Transverse colon (tissue), 4 donors: ENCODE data around the gene COPA. TPM values are rescaled to one million over a fixed set of nuclear protein-coding genes. Genes with fewer than 3 reads are reported as not detected.
A peak's percentile ranks its signal among the peaks of the same experiment; 100 is the strongest.
"Not testable (repeated sequence)": the region's sequence is repeated elsewhere in the genome, so short reads cannot be mapped to it uniquely, and the experiment has no call there.

ENCODE experiments used
- DNase-seq: peaks from one replicate; pipeline ENCODE4 v3.0.0-alpha.2; 2019
- H3K27ac ChIP-seq, 4 donors: fragments of 200-600 bp; sonication (generic); 2 replicates each; pipeline ENCODE4 v1.5.1; 2016 to 2018; ENCODE audit warnings: inconsistent platforms in 4 of 4
- H3K27me3 ChIP-seq: fragments of 200-600 bp; sonication (generic); 2 replicates; pipeline ENCODE4 v1.5.1; 2017; ENCODE audit warnings: inconsistent platforms
- H3K36me3 ChIP-seq, 4 donors: fragments of 200-600 bp; sonication (generic); 2 replicates each; pipeline ENCODE4 v1.5.1; 2017 to 2019; ENCODE audit warnings: inconsistent platforms in 4 of 4
- H3K4me1 ChIP-seq, 4 donors: fragments of 200-600 bp; sonication (generic); 2 replicates each; pipeline ENCODE4 v1.5.1; 2017 to 2020; ENCODE audit warnings: inconsistent platforms in 4 of 4
- H3K4me3 ChIP-seq, 4 donors: fragments of 200-600 bp; sonication (generic); 1 replicate in 1 of 4; 2 replicates in 3 of 4; pipeline versions ENCODE4 v1.5.1 to v1.6.1; 2017 to 2019; ENCODE audit warnings: inconsistent platforms in 4 of 4
- H3K9me3 ChIP-seq, 2 donors: fragments of 200-600 bp; sonication (generic); 2 replicates each; pipeline ENCODE4 v1.5.1; 2017 to 2019; ENCODE audit warnings: inconsistent platforms in 2 of 2
- CTCF ChIP-seq, 5 experiments: fragments of 200-600 bp in 3 of 5; fragments of 450-650 bp in 2 of 5; sonication (generic) in 3 of 5; IDR thresholded peaks; 1 replicate in 2 of 5; 2 replicates in 3 of 5; pipeline ENCODE4 v1.5.1; 2016 to 2017; ENCODE audit warnings: antibody characterized with exemption in 5 of 5, inconsistent platforms in 3 of 5, mild to moderate bottlenecking in 2 of 5, moderate library complexity in 1 of 5
- EP300 ChIP-seq: sonication (generic); formaldehyde crosslinking; IDR thresholded peaks from one replicate; pipeline ENCODE4 v1.6.1; 2017; ENCODE audit warnings: antibody characterized with exemption, low read depth
- POLR2A ChIP-seq: fragments of 450-650 bp; IDR thresholded peaks from one replicate; pipeline ENCODE4 v1.6.1; 2016; ENCODE audit warnings: antibody characterized with exemption, mild to moderate bottlenecking, moderate library complexity
- POLR2AphosphoS5 ChIP-seq, 3 donors: sonication (generic); formaldehyde crosslinking; IDR thresholded peaks; one replicate each; pipeline ENCODE4 v1.6.1; 2016; ENCODE audit warnings: antibody characterized with exemption in 3 of 3
- WGBS, 2 donors: methylation state at CpG; one replicate each; pipeline ENCODE4 v1.1.5; 2018; ENCODE audit warnings: low coverage in 1 of 2; 5-methylcytosine and 5-hydroxymethylcytosine counted together
- in situ Hi-C, 4 donors: fragments of 200-750 bp; cut with MboI; loops; one replicate each; pipeline versions ENCODE4 v1.15.0 to v1.15.1; 2017; ENCODE audit warnings: low sequenced_read_pairs in 3 of 4, low pct_ligation_motif_present in 1 of 4, low pct_unique_long_range_greater_than_20kb in 1 of 4
- intact Hi-C: fragments of 100-400 bp; cut with DNase I; formaldehyde crosslinking; loops from one replicate; pipeline ENCODE4 v1.15.1; 2023; ENCODE audit warnings: low total_unique reads
- total RNA-seq, 4 donors: library from RNA; depleted of rRNA; stranded (reverse); fragments of >200 nt; gene quantifications; one replicate each; pipeline ENCODE4 v1.1.0, GENCODE V29; 2016

The COPA gene
- total RNA-seq = 100 to 1,000 TPM in 3 of 4 donors, 10 to 100 TPM in 1; 98.7 to 152 (median 119) TPM

- WGBS, 2 donors = 0 to 1% methylated on average over 23 to 58 of the region's 58 CpGs
- intact Hi-C loops = no loop called here
- no peaks in the 10 kb centered on the region for H3K27me3 ChIP-seq
- in situ Hi-C loops = no loop called here
- H3K4me1 ChIP-seq = peaks cover 7 to 33% (median 20%) of the 10 kb centered on the region in 4 donors
- no peaks in the 10 kb centered on the region for H3K9me3 ChIP-seq
- peak within 1 kb of the TSS; percentile 73 to 97 (median 84) for H3K4me3 ChIP-seq
- H3K27ac ChIP-seq = peak within 1 kb of the TSS; percentile 87 to 97 (median 94)
- peaks cover 0 to 16% (median 7%) of the 10 kb centered on the region in 4 donors for H3K36me3 ChIP-seq
- TF ChIP-seq POLR2A = peak; percentile 95
- peak; percentile 91 to 97 (median 96) for TF ChIP-seq POLR2AphosphoS5 (IDR thresholded peaks at IDR 0.05)
- TF ChIP-seq CTCF (IDR thresholded peaks at IDR 0.05) = peak in 1 of 5 experiments; percentile 5
- no peak for TF ChIP-seq EP300
- DNase-seq = peak; percentile 95
Observed at GRCh38 chr1:160342953-160343869, at the start of gene COPA, which contains the start of gene NCSTN. Gene COPA, minus strand, starts transcription at chr1:160343250. Its CDS starts 80 bp downstream, at chr1:160343170. Gene NCSTN, plus strand, starts transcription at chr1:160343383. Its CDS starts 14 bp downstream, at chr1:160343397.

- intact Hi-C loops, H3K27me3 ChIP-seq, H3K27ac ChIP-seq, H3K4me3 ChIP-seq, H3K36me3 ChIP-seq, DNase-seq, H3K9me3 ChIP-seq, H3K4me1 ChIP-seq, in situ Hi-C loops: not testable (repeated sequence)
- 75 to 77% methylated on average over 4 of the region's 4 CpGs for WGBS, 2 donors
Observed at GRCh38 chr1:160388406-160388805, 45.4 kb upstream of the COPA start.

GRCh38 chr1:160384812-160385211 is 41.8 kb upstream of the COPA start:
- H3K9me3 ChIP-seq, H3K4me3 ChIP-seq, H3K27ac ChIP-seq, intact Hi-C loops, H3K4me1 ChIP-seq, H3K36me3 ChIP-seq, DNase-seq, in situ Hi-C loops, H3K27me3 ChIP-seq: not testable (repeated sequence)
- 93 to 100% methylated on average over 1 to 2 of the region's 2 CpGs for WGBS, 2 donors

- Histone ChIP-seq H3K36me3 (no peaks in the 10 kb centered on the region), H3K4me1 (peaks cover 0 to 8% (median 5%) of the 10 kb centered on the region in 4 donors), H3K27me3 (no peaks in the 10 kb centered on the region), H3K4me3 (no peak overlapping the region), H3K27ac (no peak overlapping the region), H3K9me3 (no peaks in the 10 kb centered on the region)
- DNase-seq = no peak
- TF ChIP-seq EP300 (no peak), POLR2AphosphoS5 (IDR thresholded peaks at IDR 0.05) (no peak), POLR2A (no peak), CTCF (IDR thresholded peaks at IDR 0.05) (no peak)
- 67 to 68% methylated on average over 2 to 7 of the region's 7 CpGs for WGBS, 2 donors
- in situ Hi-C loops (no loop called here), intact Hi-C loops (no loop called here)
Observed at GRCh38 chr1:160377585-160378206, 34.6 kb upstream of the COPA start.

GRCh38 chr1:160376525-160377131 is 33.6 kb upstream of the COPA start:
- Histone ChIP-seq H3K9me3 (no peaks in the 10 kb centered on the region), H3K27me3 (no peaks in the 10 kb centered on the region), H3K4me3 (no peak overlapping the region), H3K4me1 (peaks cover 0 to 8% (median 5%) of the 10 kb centered on the region in 4 donors), H3K27ac (peak overlapping the region in 2 of 4 donors; percentile 37 to 40), H3K36me3 (no peaks in the 10 kb centered on the region)
- DNase-seq = peak; percentile 17
- intact Hi-C loops (no loop called here), in situ Hi-C loops (no loop called here)
- peak; percentile 81 to 87 (median 83) for TF ChIP-seq CTCF (IDR thresholded peaks at IDR 0.05)
- TF ChIP-seq POLR2A = no peak
- WGBS, 2 donors = 9 to 15% methylated on average over 5 of the region's 5 CpGs
